C4-2B (cell line): ENCODE measurements around the gene CEP85L.

ENCODE experiments used
- ZFX ChIP-seq: fragments of 450-650 bp; IDR thresholded peaks from 2 replicates; pipeline ENCODE4 v1.6.1; 2017
- TF ChIP-seq, protein P1 (sequence below): fragments of 450-650 bp; conservative IDR thresholded peaks from 2 replicates; pipeline ENCODE4 v1.5.1; 2017; ENCODE audit warnings: mild to moderate bottlenecking

GRCh38 chr6:118562959-118563358 lies 88.4 kb downstream of the CEP85L start:
- TF ChIP-seq, protein P1, sequence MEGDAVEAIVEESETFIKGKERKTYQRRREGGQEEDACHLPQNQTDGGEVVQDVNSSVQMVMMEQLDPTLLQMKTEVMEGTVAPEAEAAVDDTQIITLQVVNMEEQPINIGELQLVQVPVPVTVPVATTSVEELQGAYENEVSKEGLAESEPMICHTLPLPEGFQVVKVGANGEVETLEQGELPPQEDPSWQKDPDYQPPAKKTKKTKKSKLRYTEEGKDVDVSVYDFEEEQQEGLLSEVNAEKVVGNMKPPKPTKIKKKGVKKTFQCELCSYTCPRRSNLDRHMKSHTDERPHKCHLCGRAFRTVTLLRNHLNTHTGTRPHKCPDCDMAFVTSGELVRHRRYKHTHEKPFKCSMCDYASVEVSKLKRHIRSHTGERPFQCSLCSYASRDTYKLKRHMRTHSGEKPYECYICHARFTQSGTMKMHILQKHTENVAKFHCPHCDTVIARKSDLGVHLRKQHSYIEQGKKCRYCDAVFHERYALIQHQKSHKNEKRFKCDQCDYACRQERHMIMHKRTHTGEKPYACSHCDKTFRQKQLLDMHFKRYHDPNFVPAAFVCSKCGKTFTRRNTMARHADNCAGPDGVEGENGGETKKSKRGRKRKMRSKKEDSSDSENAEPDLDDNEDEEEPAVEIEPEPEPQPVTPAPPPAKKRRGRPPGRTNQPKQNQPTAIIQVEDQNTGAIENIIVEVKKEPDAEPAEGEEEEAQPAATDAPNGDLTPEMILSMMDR = no peak
- no peak for TF ChIP-seq ZFX
